ENCODE measurements around the gene CHFR.
"Not testable (repeated sequence)": the region's sequence is repeated elsewhere in the genome, so short reads cannot be mapped to it uniquely, and the experiment has no call there.

The CHFR gene, protein sequence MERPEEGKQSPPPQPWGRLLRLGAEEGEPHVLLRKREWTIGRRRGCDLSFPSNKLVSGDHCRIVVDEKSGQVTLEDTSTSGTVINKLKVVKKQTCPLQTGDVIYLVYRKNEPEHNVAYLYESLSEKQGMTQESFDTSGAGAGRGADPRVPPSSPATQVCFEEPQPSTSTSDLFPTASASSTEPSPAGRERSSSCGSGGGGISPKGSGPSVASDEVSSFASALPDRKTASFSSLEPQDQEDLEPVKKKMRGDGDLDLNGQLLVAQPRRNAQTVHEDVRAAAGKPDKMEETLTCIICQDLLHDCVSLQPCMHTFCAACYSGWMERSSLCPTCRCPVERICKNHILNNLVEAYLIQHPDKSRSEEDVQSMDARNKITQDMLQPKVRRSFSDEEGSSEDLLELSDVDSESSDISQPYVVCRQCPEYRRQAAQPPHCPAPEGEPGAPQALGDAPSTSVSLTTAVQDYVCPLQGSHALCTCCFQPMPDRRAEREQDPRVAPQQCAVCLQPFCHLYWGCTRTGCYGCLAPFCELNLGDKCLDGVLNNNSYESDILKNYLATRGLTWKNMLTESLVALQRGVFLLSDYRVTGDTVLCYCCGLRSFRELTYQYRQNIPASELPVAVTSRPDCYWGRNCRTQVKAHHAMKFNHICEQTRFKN

DNA sequence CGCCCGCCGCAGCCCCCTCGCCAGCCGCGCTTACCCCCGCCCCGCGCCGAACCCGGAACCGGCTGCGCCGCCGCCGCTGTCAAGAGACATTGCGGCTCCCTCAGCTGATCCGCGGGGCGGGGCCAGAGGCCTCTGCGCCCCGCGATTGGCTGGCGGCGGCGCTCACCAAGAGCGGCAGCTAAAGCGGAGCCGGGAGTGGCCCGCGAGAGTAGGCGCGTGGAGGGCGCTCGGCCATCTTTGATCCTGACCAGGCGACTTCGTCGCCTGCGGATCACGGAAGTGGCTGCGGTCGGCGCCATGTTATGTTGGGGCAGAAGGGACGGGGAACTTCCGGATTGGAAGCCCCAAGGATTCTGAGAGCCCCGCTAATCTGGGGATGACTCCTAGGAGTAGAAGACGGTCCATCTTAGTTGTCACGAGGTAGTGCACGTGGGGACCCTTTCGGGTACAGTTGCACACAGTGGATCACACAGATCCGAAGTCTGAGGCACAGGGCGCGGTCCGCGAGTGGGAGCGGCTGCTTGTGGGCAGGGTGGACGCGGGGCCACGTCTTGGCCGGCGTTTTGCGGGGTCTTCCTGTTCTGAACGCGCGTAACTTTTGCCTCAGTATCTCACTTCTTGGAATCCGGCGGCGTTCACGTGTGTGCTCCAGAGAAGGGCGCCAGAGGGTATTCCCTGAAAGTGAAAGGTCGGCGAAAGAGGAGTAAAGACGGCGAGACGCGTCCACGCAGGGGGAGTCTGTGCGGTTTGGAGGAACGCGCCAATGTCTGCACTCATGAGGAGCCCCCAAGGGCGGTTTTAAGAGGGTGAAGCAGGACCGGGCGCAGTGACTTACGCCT lies at the start of gene CHFR:
Gene CHFR (minus strand): TSS at position 93 of the 839 bp plus-strand sequence. CDS start 277 bp downstream, outside the sequence.
- DNase-seq, result peak; percentile 91

DNA sequence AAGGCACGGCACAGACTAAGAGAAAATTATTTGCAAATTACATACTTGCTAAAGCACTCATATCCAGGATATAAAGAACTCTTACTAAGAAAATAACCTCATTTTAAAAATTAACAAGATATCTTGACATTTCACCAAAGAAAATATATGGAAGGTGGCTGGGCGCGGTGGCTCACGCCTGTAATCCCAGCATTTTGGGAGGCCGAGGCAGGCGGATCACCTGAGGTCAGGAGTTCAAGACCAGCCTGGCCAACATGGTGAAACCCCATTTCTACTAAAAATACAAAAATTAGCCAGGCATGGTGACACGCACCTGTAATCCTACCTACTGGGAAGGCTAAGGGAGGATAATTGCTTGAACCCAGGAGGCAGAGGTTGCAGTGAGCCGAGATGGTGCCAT lies 49.5 kb upstream of the CHFR start:
- DNase-seq, result not testable (repeated sequence)

DNA sequence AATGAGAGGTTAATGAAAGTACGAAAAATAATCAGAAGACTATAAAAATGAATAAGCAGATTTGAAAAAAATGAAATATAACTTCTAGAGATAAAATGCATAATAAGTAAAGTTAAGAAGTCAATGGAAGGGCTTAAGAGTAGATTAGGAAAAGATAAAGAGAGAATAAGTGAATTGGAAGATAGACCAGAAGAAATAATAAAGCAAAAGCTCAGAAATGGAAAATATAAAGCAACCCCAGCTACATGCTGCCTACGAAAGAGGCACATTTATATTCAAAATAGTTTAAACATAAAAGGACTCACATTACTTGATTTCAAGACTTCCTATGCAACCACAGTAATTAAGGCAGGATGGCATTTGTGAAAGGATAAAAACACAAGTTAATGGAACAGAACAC lies 48.8 kb upstream of the CHFR start:
- no peak for DNase-seq

DNA sequence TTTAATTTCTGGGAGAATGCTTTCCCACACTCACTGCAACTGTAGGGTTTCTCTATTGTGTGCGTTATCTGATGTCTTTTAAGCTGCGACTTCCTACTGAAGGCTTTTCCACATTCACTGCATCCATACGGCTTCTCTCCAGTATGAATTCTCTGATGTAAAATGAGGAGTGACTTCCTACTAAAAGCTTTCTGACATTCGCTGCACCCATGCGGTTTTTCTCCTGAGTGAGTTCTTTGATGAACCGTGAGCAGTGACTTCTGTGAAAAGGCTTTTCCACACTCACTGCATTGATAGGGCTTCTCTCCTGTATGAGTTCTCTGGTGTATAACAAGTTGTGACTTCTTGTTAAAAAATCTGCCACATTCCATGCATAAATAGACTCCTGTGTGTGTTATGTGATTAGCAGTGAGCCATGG lies 39.0 kb upstream of the CHFR start:
- DNase-seq, result no peak

DNA sequence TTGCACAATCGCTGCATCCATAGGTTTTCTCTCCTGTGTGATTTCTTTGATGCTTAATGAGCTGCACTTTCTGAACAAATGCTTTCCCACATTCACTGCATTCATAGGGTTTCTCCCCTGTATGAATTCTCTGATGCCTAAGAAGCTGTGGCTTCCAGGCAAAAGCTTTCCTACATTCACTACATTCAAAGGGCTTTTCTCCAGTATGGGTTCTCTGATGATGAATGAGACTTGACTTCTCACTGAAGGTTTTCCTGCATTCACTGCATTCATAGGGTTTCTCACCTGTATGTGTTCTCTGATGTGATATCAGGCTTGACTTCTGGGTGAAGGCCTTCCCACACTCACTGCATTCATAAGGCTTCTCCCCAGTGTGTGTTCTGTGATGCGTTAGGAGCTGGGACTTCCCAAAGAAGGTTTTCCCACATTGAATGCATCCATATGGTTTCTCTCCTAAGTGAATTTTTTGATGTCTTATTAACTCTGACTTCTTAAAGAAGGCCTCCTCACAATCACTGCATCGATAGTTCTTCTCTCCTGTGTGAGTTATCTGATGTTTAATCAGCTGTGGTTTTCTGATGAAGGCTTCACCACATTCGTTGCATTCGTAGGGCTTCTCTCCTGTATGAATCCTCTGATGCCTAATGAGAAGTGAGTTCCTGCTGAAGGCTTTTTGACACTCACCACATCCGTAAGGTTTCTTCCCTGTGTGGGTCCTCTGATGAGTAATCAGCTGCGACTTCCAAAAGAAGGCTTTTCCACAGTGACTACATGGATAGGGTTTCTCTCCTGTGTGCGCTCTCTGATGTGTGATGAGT lies 38.4 kb upstream of the CHFR start:
- no peak for DNase-seq

DNA sequence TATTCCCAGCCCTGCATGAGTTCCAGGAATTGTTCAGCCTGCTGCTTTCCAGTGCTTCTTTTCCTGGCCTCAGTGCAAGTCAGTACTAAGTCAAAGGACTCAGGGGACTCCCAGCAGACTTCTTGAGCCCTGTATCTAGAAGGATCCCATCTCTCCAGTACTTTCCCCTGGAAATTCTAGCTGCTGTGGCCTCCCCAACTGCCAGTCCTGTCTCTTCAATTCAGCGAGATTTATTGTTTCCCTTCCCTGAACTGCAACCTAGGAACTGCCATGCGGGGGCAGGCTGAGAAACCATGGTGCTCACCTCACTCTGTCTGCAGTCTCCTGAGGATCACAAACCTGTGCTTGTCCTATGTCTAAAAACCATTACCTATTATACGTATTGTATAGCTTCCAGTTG lies 37.0 kb upstream of the CHFR start:
- DNase-seq, result no peak

DNA sequence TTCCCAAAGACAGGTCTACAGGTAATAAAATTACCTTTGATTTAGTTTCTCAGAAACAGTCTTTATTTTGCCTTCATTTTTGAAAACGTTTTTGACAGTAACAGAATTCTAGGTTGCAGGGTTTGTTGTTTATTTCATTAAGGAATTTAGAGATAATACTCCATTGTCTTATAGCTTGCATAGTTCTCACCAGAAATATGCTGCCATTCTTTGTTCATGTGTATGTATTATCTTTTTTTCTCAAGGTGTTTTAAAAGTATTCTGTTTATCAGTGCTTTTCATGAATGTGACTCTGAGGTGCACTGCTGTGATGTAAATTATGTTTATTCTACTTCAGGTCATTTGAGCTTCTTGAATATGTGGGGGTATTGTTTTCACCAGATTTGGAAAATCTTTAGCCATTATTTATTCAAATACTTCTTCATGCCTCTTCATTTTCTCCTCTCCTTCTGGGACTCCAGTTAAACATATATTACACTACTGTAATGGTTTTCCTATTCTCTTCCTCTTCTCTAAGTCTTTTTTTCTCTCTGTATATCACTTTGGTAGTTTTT lies 36.0 kb upstream of the CHFR start:
- no peak for DNase-seq

DNA sequence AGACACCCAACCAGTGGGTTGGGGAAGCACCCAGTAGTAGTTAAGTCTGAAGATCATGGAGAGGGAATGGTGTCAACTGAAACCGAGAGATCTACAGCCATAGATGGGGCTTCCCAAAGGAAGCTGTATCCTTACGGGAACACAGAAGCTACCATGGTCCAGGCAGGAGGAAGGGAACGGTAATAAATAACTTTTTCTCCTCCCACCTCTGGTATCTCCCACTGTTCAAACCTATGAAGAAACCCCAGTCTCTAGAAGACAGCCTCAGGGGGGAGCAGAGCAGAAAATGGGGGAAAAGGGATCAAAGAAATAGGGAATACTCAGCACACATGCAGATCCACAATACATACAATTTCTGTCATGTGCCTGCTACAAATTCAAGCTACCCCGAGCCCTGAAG lies 35.3 kb upstream of the CHFR start:
- no peak for DNase-seq

DNA sequence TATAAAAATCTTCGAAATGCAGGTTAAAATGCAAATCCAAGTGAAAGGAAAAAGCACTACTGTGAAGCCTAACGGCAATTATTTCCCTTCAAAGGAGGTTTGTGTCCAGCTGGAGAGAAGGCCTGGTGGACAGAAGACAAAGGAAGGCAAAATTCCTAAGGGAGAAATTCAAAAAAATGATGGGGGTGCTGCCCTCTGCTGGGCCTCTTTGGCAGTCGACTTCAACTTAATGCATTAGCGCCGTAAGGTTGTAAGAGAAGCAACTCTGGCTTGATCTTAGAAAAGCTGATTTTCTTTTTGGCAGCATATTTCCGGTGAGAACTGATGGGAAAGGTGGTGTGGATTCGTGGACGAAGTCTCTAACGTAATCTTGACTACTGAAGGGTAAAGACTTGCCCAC lies 34.3 kb upstream of the CHFR start:
- DNase-seq, result no peak

DNA sequence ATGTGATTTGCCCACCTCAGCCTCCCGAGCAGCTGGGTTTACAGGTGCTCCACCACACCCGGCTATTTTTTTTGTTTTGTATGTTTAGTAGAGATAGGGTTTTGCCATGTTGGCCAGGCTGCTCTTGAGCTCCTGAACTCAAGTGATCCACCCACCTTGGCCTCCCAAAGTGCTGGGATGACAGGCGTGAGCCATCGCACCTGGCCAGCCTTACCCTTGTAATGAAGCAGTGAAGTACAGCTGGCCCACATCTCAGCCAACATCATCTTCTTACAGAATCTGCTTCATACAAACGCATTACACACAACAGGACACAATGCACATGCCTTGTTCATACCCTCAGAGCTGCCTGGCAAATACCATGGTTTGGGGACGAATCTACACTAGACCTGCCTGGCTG lies 31.3 kb upstream of the CHFR start:
- DNase-seq, result no peak

DNA sequence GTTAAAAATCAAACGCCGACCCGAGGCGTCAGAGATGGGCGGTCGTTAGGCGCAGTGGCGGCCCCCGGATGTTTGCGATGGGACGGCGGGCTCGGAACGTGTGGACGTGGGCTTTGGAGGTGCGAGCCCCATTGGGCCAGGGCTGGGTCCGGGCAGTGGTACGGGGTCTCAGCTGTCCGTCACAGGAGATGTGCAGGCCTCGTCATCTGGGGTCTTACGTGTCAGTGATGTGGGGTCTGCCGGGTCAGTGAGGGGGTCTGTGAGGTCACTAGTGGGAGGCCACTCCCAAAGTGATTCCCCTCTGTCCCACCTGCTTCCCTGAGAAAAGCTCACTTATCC lies 21.6 kb upstream of the CHFR start:
- DNase-seq, result no peak

DNA sequence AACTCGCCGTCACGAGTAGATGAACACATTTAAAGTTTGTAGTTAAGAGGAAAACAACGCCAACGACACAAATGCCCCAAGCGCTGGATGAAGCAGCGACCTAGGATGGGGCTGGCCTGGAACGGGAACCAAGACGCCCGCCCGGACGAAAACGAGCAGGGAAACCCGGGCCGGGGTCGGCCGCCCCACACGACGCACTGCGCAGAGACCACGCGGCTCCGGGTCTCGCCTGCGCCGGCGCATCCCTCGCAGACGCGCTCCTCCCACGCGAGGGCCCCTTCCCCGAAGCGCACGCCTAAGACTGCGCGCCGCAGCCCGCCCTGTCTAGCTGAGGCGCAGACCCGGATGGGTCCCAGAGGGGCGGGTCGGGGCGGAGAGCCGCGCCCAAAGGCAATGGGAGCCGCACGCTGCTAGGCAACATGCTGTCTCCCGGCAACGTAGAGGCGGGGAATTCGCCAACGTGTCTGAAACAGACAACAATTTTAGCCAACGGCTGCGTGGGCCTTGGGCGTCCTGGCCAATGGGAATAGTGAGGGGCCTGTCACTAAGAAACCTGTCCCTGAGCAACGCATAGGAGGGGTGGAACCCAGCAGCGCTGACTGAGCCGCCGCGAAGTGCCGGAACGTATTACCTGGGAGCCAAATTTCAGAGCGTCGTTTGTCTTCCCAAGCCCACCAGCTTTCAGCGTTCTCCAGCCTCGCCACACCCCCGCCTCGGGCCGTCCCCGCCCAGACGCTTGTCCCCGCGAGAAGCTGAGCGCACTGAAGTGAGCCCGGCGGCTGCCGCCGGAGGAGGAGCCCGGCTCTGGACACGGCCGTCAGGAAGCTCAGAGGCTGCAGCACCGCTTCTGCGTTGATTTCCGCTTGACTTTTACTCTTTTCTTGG lies 21.0 kb upstream of the CHFR start:
- peak; percentile 96 for DNase-seq

DNA sequence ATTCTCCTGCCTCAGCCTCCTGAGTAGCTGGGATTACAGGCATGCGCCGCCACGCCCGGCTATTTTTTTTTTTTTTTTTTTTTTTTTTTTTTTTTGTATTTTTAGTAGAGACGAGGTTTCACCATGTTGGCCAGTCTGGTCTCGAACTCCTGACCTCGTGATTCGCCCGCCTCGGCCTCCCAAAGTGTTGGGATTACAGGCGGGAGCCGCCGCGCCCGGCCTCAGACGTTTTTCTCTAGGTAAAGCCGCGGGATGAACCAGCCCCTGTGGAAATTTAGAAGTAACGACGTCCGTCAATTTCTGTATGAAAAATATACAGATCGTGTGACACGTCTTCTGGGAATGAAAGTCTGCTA lies 20.4 kb upstream of the CHFR start:
- DNase-seq, result not testable (repeated sequence)

DNA sequence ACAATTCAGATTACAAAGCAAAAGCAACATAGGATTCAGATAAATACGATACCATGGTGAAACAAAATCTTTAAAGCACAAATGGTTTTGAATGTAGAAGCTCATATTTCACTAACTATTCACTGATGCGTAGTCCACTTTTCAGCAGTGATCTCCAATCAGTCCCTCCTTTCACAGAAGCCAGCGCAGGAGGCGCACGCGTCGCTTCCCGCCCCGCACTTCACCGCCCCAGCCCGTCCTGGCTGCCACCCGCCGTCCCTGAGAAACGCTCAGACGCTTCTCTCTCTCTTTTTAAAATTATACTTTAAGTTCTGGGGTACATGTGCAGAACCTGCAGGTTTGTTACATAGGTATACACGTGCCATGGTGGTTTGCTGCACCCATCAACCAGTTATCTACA lies 19.8 kb upstream of the CHFR start:
- DNase-seq, result no peak

DNA sequence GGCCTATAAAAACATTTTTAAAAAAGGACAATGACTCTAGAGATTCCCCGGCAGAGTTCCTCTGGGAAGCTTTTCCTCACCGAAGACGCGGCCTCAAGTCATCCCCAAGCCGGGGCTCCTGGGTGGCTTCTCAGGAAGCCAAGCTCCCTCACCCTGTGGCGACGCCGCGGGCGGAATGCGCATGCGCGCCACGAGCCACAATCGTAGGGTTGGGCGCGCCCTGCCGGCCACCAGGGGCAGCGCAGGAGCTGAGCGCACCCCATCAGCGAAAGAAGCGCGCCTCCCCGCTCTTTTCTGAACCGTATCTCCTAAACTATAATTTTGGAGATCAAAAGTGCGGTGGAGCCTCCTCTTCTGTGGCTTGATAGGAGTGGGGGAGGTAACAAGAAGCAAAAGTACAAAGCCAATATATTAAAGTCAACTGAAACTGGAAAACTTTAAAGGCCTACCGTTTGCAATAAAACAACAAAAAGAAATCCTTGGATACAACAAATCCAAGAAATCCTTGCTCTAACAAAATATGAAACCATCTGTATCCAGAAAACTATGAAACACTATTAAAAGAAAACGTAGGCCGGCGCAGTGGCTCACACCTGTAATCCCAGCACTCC lies 17.4 kb upstream of the CHFR start:
- DNase-seq, result peak; percentile 88

DNA sequence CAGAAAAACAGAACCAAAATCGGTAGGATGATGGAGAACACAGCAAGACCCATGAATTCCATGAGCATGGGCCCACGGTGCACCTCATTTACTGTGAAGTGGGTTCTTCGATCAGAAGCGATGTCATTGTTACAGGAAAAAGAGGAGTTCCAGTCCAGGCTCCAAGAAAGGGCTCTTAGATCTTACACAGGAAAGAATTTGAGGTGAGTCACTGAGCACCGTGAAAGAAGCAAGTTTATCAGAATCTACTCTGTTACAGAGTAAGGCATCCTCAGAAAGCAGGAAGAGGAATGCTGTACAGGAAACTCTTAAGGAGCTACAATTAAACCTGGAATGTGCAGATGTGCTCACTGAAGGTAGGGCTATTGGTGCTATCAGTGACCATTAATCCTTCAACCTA lies 11.6 kb upstream of the CHFR start:
- no peak for DNase-seq

DNA sequence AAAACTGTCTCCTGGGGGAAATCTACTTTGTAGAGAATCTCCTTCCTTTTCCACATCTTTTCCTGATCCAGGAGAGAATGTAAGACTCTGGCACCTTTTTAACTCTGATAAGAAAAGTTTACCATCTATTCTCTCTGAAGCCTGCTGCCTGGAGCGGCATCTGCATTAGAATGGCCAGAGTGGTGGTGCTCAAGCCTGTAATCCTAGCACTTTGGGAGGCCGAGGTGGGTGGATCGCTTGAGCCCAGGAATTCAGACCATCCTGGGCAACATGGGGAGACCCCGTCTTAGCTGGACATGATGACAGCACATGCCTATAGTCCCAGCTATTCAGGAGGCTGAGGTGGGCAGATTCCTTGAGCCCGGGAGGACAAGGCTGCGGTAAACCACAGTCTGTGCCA lies 1.4 kb upstream of the CHFR start:
- DNase-seq, result no peak

DNA sequence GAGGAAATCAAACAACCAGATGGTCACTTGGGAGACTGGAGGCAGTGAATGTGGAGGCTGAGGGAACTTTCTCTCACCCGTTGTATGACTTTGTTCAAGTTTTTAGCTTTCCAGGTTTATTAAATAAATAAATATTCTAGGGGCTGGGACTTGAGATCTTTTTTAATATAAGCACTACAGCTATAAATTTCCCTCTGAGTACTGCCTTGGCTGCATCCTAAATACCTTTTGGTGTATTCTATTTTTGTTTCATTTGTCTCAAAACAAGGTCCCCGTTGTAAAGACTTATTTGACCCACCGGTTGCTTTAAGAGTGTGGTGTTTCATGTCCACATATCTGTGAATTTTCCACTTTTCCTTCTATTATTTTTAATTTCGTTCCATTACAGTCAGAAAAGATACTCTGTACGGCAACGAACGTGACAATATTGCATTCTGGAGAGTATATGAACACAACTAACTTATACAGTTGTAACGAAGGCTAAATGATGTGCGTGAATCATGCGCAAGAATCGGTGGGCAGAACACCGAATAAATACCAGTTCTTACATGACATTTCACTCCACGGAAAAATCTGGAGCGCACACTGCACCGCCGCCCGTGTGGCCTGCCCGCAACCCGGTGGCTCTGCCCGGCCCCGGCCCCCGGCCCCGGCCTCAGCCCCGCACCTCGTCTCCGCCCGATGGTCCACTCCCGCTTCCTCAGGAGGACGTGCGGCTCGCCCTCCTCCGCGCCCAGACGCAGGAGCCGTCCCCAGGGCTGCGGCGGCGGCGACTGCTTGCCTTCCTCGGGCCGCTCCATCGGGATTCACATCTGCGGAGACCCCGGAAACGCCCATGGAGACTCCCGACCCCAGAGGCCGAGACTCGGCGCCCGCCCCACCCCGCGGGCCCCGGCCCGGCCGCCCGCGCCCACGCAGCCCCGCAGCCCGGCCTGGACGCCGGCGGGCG lies 602 bp downstream of the CHFR start:
- peak; percentile 6 for DNase-seq

DNA sequence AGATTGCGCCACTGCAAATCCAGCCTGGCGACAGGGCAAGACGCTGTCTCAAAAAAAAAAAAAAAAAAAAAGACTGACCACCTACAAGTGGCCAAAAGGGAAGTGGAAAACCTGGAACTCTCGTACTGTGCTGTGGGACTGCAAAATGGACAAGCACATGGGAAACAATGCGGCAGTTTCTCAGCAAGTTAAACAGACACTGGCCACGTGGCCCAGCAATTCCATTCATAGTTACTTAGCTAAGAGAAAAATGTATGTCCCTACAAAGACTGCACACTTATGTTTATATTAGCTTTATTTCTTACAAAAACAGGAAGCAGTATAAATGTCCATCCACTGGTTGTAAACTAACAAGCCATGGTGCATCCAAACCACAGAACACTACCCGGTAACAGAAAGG lies 5.6 kb downstream of the CHFR start:
- DNase-seq, result no peak

DNA sequence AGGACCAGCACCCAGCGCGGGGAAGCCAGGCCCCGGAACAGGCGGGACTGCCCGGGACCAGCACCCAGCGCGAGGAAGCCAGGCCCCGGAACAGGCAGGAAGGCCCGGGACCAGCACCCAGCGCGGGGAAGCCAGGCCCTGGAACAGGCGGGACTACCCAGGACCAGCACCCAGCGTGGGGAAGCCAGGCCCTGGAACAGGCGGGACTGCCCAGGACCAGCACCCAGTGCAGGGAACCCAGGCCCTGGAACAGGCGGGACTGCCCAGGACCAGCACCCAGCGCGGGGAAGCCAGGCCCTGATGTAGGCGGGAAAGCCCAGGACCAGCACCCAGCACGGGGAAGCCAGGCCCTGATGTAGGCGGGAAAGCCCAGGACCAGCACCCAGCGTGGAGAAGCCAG lies 12.8 kb downstream of the CHFR start:
- DNase-seq, result not testable (repeated sequence)

All from activated gamma-delta T cell treated with Interleukin-2 at 50 U/mL for 16 hours (primary cell).